GM19238 (cell line): Measurements from ENCODE around the gene PATZ1.
A peak's percentile ranks its signal among the peaks of the same experiment; 100 is the strongest.
"Not testable (repeated sequence)": the region's sequence is repeated elsewhere in the genome, so short reads cannot be mapped to it uniquely, and the experiment has no call there.

ENCODE experiments used
- DNase-seq: peaks from one replicate; pipeline ENCODE4 v3.0.0; 2011; ENCODE audit warnings: low spot score; ENCODE audit not compliant: insufficient read length

PATZ1 gene, protein sequence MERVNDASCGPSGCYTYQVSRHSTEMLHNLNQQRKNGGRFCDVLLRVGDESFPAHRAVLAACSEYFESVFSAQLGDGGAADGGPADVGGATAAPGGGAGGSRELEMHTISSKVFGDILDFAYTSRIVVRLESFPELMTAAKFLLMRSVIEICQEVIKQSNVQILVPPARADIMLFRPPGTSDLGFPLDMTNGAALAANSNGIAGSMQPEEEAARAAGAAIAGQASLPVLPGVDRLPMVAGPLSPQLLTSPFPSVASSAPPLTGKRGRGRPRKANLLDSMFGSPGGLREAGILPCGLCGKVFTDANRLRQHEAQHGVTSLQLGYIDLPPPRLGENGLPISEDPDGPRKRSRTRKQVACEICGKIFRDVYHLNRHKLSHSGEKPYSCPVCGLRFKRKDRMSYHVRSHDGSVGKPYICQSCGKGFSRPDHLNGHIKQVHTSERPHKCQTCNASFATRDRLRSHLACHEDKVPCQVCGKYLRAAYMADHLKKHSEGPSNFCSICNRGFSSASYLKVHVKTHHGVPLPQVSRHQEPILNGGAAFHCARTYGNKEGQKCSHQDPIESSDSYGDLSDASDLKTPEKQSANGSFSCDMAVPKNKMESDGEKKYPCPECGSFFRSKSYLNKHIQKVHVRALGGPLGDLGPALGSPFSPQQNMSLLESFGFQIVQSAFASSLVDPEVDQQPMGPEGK

GRCh38 chr22:31346255-31346732 is at the start of gene PATZ1:
TSS of gene PATZ1 (minus strand) at chr22:31346346. CDS start at chr22:31345602, 744 bp downstream.
- DNase-seq = peak; percentile 81

GRCh38 chr22:31394326-31394725 is 48.2 kb upstream of the PATZ1 start:
- DNase-seq = no peak

GRCh38 chr22:31393893-31394292 is 47.7 kb upstream of the PATZ1 start:
- DNase-seq = no peak

DNA sequence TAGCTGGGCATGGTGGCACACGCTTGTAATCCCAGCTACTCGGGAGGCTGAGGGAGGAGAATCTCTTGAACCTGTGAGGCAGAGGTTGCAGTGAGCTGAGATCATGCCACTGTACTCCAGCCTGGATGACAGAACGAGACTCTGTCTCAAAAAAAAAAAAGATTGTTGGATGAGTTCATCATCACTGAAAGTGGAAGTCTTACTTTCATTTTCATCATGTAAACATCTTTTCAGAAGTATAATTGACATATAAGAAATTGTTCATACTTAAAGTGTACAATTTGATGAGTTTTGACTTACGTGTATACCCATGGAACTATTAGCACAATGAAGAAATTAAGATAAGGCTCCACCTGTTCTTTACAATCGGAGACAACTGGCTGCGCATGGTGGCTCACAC is 32.5 kb upstream of the PATZ1 start:
- DNase-seq = not testable (repeated sequence)

- no peak for DNase-seq
Observed at GRCh38 chr22:31378123-31378522, 32.0 kb upstream of the PATZ1 start.

- DNase-seq = no peak
Observed at GRCh38 chr22:31377612-31378011, 31.5 kb upstream of the PATZ1 start.

DNA sequence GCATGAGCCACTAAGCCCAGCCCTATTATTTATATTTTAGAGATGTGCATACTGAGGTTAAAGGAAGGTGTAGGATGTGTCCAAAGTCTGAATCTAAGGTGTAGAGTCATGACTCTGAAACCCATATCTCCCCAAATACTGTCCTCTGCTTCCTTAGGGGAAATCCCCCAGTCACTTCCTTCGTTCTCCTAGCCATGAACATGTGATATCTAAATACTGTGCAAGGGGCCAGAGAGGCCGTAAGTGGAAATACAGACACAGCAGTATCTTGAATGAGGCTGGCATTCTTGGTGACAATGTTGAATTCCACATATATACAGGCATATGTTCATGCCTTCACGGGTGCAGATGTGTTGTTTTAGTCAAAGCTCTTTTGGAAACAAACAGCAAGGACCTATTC is 21.3 kb upstream of the PATZ1 start:
- DNase-seq = no peak

- DNase-seq = no peak
Observed at GRCh38 chr22:31363885-31364465, 17.8 kb upstream of the PATZ1 start.

- no peak for DNase-seq
Observed at GRCh38 chr22:31361743-31362142, 15.6 kb upstream of the PATZ1 start.

DNA sequence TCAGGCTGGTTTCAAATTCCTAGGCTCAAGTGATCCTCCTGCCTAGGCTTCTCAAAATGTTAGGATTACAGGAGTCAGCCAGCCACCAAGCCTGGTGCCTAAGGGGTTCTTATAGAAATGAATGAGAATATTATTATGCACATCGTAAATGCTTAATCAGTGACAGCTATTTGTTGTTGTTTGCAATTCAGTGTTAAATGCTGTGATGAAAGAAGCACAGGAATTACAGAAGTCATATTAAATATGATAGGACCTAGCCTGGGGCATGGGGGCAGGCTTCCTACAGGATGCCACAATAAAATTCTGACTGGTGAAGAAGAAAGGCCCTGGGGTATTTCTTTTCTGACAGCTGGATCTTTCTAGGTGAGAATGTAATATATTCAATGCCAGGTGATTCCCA is 13.9 kb upstream of the PATZ1 start:
- no peak for DNase-seq

GRCh38 chr22:31354515-31354914 is 8.4 kb upstream of the PATZ1 start:
- DNase-seq = no peak

DNA sequence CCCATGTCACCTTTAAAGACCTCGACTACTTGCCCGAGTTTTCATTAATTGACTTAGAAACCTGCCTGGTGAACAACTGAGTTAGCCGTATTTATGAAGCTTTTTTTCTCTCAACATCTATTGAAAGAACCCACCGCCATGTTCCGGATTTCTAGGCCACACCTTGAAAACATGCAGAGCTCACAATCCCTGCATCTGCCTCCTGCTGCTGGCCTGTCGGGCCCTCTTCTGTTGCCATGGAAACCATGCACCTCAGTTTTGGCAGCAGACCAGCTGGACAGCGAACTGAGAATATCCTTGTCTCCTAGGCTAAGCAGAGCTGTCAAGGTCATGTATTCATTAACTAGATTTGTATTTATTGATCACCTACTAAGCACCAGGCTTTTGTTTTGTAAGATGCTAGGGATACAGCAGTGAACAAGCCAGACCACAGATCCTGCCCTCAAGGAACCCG is 4.3 kb upstream of the PATZ1 start:
- no peak for DNase-seq

- DNase-seq = no peak
Observed at GRCh38 chr22:31349960-31350359, 3.8 kb upstream of the PATZ1 start.

GRCh38 chr22:31348766-31349165 is 2.6 kb upstream of the PATZ1 start:
- DNase-seq = no peak

DNA sequence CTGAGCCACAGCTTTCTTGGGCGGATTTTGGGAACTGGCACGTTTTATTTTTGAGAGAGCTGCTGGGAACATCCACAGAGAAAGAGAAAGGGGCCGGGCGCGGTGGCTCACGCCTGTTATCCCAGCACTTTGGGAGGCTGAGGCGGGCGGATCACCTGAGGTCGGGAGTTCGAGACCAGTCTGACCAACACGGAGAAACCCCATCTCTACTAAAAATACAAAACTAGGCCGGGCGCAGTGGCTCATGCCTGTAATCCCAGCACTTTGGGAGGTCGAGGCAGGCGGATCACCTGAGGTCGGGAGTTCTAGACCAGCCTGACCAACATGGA is 1.8 kb upstream of the PATZ1 start:
- DNase-seq = not testable (repeated sequence)

GRCh38 chr22:31347251-31348008 is 1.3 kb upstream of the PATZ1 start:
- peak; percentile 46 for DNase-seq

DNA sequence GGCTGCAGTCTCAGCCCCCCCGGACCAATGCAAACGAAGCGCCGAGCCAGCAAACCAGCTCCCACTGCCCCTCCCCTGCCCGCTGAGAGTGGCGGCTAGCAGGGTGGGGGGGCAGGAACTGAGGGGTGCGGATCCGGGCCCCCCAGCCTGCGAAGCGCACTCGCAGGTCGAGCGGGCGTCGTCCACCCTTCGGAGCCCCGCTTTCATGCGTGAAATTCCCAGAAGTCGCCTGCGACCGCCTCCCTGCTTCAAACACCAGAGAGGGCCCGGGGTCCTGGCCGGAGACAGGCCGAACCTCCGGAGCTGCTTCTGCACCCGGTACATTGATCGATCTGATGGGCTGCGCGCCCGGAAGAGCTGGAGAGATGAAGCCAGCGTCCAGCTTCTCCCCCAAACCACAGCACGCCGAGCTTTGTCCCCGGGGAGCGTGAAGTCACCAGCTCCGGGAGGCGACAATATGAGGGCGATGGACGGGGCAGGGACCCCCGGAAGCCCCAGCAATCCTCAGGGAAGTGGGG is 646 bp upstream of the PATZ1 start:
- DNase-seq = peak; percentile 69

- peak; percentile 92 for DNase-seq
Observed at GRCh38 chr22:31345331-31346254, 553 bp downstream of the PATZ1 start.

DNA sequence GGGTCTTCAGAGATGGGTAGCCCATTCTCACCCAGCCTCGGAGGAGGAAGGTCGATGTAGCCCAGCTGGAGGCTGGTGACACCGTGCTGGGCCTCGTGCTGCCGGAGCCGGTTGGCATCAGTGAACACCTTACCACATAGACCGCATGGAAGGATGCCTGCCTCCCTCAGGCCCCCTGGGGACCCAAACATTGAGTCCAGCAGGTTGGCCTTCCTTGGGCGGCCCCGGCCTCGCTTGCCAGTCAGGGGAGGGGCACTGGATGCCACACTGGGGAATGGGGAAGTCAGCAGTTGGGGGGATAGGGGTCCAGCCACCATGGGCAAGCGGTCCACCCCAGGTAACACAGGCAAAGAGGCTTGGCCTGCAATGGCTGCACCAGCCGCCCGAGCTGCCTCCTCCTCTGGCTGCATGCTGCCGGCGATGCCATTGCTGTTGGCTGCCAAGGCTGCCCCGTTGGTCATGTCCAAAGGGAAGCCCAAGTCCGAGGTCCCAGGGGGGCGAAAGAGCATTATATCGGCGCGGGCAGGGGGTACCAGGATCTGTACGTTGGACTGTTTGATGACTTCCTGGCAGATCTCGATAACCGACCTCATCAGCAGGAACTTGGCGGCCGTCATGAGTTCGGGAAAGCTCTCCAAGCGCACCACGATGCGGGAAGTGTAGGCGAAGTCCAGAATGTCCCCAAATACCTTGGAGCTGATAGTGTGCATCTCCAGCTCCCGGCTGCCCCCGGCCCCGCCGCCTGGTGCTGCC is 1.4 kb downstream of the PATZ1 start:
- DNase-seq = no peak

DNA sequence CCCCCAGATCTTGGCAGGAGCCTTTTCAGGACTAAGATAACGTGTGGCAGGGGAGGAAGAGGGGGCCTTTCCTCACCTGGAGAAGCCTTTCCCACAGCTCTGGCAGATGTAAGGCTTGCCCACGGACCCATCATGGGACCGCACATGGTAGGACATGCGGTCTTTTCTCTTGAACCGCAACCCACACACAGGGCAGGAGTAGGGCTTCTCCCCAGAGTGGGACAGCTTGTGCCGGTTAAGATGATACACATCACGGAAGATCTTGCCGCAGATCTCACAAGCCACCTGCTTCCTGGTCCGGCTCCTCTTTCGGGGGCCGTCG is 1.9 kb downstream of the PATZ1 start:
- no peak for DNase-seq
